Measurements from ENCODE around the gene ARHGAP22. TPM values are rescaled to one million over a fixed set of nuclear protein-coding genes. Genes with fewer than 3 reads are reported as not detected.

ARHGAP22 gene, protein sequence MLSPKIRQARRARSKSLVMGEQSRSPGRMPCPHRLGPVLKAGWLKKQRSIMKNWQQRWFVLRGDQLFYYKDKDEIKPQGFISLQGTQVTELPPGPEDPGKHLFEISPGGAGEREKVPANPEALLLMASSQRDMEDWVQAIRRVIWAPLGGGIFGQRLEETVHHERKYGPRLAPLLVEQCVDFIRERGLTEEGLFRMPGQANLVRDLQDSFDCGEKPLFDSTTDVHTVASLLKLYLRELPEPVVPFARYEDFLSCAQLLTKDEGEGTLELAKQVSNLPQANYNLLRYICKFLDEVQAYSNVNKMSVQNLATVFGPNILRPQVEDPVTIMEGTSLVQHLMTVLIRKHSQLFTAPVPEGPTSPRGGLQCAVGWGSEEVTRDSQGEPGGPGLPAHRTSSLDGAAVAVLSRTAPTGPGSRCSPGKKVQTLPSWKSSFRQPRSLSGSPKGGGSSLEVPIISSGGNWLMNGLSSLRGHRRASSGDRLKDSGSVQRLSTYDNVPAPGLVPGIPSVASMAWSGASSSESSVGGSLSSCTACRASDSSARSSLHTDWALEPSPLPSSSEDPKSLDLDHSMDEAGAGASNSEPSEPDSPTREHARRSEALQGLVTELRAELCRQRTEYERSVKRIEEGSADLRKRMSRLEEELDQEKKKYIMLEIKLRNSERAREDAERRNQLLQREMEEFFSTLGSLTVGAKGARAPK
- total RNA-seq = 1.3 TPM

GRCh38 chr10:48604991-48605508 is at the start of gene ARHGAP22:
ARHGAP22 (minus strand) TSS chr10:48605073; CDS start chr10:48604796, 277 bp downstream.

Small RNAs within 50 kb of the gene (small RNA-seq; reads per million reads assigned to genes)
- gene AC016397.1 (ENCODE audit: low replicate concordance) = not detected

Other genes with a start within 250 kb of the ARHGAP22 start
- gene WDFY4, start 79.8 kb upstream of the ARHGAP22 start, total RNA-seq = 6.4 TPM